ENCODE results near the gene TACO1.

DNA sequence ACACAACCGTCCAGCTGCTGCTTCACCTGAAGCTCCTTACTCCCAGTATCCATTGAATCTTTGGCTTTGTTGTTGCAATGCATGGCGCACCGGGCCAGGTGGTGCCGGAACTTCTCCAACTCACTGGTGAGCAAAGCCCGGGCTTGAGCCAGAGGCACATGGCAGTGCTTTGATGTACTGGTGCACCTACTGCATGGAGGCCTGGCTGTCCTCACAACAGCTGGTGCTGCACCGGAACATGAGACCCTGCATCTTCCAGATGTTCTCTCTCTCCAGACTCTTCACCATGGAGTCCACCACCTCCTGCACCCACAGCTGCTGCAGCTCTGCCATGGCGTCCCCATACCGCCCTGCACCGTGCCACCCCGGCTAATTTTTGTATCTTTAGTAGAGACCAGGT, 10.2 kb downstream of the TACO1 start:
- TF ChIP-seq EZH2 (IDR thresholded peaks at IDR 0.05) (no peak), POLR2AphosphoS5 (IDR thresholded peaks at IDR 0.05; ENCODE audit: borderline replicate concordance, low read depth, low read length) (no peak), FOXP2 (optimal IDR thresholded peaks at IDR 0.05; ENCODE audit: control extremely low read depth, extremely low read length, insufficient read depth) (no peak)

Measured in SK-N-MC (cell line).